T-helper 1 cell treated with Interleukin-12 subunit alpha and Interleukin-12 subunit beta and Interleukin-4 antibody, amounts not matched to agents 30 ng/mL and 1 ng/mL, for 36 hours (primary cell): ENCODE data around the gene SLIT3. TPM values are rescaled to one million over a fixed set of nuclear protein-coding genes. Genes with fewer than 3 reads are reported as not detected.
"Not testable (repeated sequence)": the region's sequence is repeated elsewhere in the genome, so short reads cannot be mapped to it uniquely, and the experiment has no call there.

Experiments used
- intact Hi-C: fragments of 100-400 bp; cut with micrococcal nuclease; formaldehyde crosslinking; loops from one replicate; pipeline ENCODE4 v1.15.1; 2024
- total RNA-seq: library from RNA; stranded (reverse); gene quantifications from 2 replicates; pipeline ENCODE4 v1.2.3, GENCODE V29; 2022

The SLIT3 gene
- total RNA-seq, 1 donor from 2014 or later = not detected

- intact Hi-C loops = no loop called here
Observed at GRCh38 chr5:168663276-168664004, 637.5 kb downstream of the SLIT3 start.

- intact Hi-C loops = no loop called here
Observed at GRCh38 chr5:168661593-168662485, 639.1 kb downstream of the SLIT3 start.

GRCh38 chr5:168660691-168661090 lies 640.2 kb downstream of the SLIT3 start:
- intact Hi-C loops = no loop called here

GRCh38 chr5:168659286-168659847 lies 641.6 kb downstream of the SLIT3 start:
- intact Hi-C loops = no loop called here

- intact Hi-C loops = no loop called here
Observed at GRCh38 chr5:168658394-168658793, 642.5 kb downstream of the SLIT3 start.

GRCh38 chr5:168656633-168657032 lies 644.3 kb downstream of the SLIT3 start:
- intact Hi-C loops = no loop called here

- intact Hi-C loops = no loop called here
Observed at GRCh38 chr5:168655316-168655715, 645.6 kb downstream of the SLIT3 start.

GRCh38 chr5:168654211-168654721 lies 646.7 kb downstream of the SLIT3 start:
- intact Hi-C loops = no loop called here

GRCh38 chr5:168653626-168654025 lies 647.3 kb downstream of the SLIT3 start:
- intact Hi-C loops = no loop called here

- intact Hi-C loops = no loop called here
Observed at GRCh38 chr5:168651648-168652047, 649.3 kb downstream of the SLIT3 start.

- intact Hi-C loops = no loop called here
Observed at GRCh38 chr5:168649306-168649705, 651.6 kb downstream of the SLIT3 start.

- intact Hi-C loops = no loop called here
Observed at GRCh38 chr5:168648576-168648975, 652.4 kb downstream of the SLIT3 start.

- intact Hi-C loops = no loop called here
Observed at GRCh38 chr5:168648016-168648415, 652.9 kb downstream of the SLIT3 start.

- intact Hi-C loops = no loop called here
Observed at GRCh38 chr5:168647083-168647482, 653.9 kb downstream of the SLIT3 start.

- intact Hi-C loops = no loop called here
Observed at GRCh38 chr5:168646335-168646734, 654.6 kb downstream of the SLIT3 start.

- intact Hi-C loops = no loop called here
Observed at GRCh38 chr5:168645195-168645594, 655.7 kb downstream of the SLIT3 start.

GRCh38 chr5:168642019-168642418 lies 658.9 kb downstream of the SLIT3 start:
- intact Hi-C loops = no loop called here

GRCh38 chr5:168638846-168639245 lies 662.1 kb downstream of the SLIT3 start:
- intact Hi-C loops = not testable (repeated sequence)

- intact Hi-C loops = no loop called here
Observed at GRCh38 chr5:168637793-168638192, 663.1 kb downstream of the SLIT3 start.

GRCh38 chr5:168637281-168637680 lies 663.7 kb downstream of the SLIT3 start:
- intact Hi-C loops = no loop called here

GRCh38 chr5:168630958-168631357 lies 670.0 kb downstream of the SLIT3 start:
- intact Hi-C loops = not testable (repeated sequence)

- intact Hi-C loops = no loop called here
Observed at GRCh38 chr5:168624850-168625364, 676.0 kb downstream of the SLIT3 start.
